NCI-H2081 treated with DMSO at 0.1 percent for 48 hours (cell line): Measurements from ENCODE around the gene PLXNB1.

Source experiments
- DNase-seq: peaks from one replicate; lab custom pipeline; 2025; lab: John Stamatoyannopoulos, UW

The PLXNB1 gene

GRCh38 chr3:48432411-48433371, 2.8 kb upstream of the PLXNB1 start:
- DNase-seq: no peak

GRCh38 chr3:48431224-48432029, 1.5 kb upstream of the PLXNB1 start:
- no peak for DNase-seq

- DNase-seq: no peak
Measured at GRCh38 chr3:48430708-48431101, 819 bp upstream of the PLXNB1 start.

GRCh38 chr3:48429317-48429959, 448 bp downstream of the PLXNB1 start:
- DNase-seq: peak; percentile 38

GRCh38 chr3:48428572-48429316, 1.1 kb downstream of the PLXNB1 start:
- no peak for DNase-seq

- DNase-seq: no peak
Measured at GRCh38 chr3:48428088-48428571, 1.8 kb downstream of the PLXNB1 start.

- DNase-seq: no peak
Measured at GRCh38 chr3:48427630-48427962, 2.3 kb downstream of the PLXNB1 start.

- DNase-seq: no peak
Measured at GRCh38 chr3:48426944-48427629, 2.8 kb downstream of the PLXNB1 start.

- no peak for DNase-seq
Measured at GRCh38 chr3:48426401-48426909, 3.4 kb downstream of the PLXNB1 start.

GRCh38 chr3:48425281-48425812, 4.5 kb downstream of the PLXNB1 start:
- no peak for DNase-seq

- DNase-seq: no peak
Measured at GRCh38 chr3:48423883-48424695, 5.8 kb downstream of the PLXNB1 start.

- no peak for DNase-seq
Measured at GRCh38 chr3:48423241-48423882, 6.5 kb downstream of the PLXNB1 start.

- no peak for DNase-seq
Measured at GRCh38 chr3:48422681-48423080, 7.2 kb downstream of the PLXNB1 start.

GRCh38 chr3:48422272-48422671, 7.6 kb downstream of the PLXNB1 start:
- no peak for DNase-seq

GRCh38 chr3:48420561-48420960, 9.3 kb downstream of the PLXNB1 start:
- no peak for DNase-seq

- no peak for DNase-seq
Measured at GRCh38 chr3:48419597-48419996, 10.3 kb downstream of the PLXNB1 start.

- no peak for DNase-seq
Measured at GRCh38 chr3:48419149-48419548, 10.7 kb downstream of the PLXNB1 start.

GRCh38 chr3:48418651-48419050, 11.2 kb downstream of the PLXNB1 start:
- DNase-seq: no peak

GRCh38 chr3:48418140-48418539, 11.7 kb downstream of the PLXNB1 start:
- DNase-seq: no peak
